Activated CD8-positive, alpha-beta memory T cell treated with anti-CD3 and anti-CD28 coated beads, Interleukin-2, amount 10 ng/mL, durations not matched to agents 7 days and 5 days (primary cell): ENCODE data around the gene PPP2CA. TPM values are rescaled to one million over a fixed set of nuclear protein-coding genes. Genes with fewer than 3 reads are reported as not detected.
A peak's percentile ranks its signal among the peaks of the same experiment; 100 is the strongest.
"Not testable (repeated sequence)": the region's sequence is repeated elsewhere in the genome, so short reads cannot be mapped to it uniquely, and the experiment has no call there.

Experiments
- ATAC-seq: fragments of 150-1000 bp; cut with Tn5 transposase; one replicate; pipeline ENCODE4 v1.10.0; 2021; ENCODE audit warnings: moderate library complexity
- CTCF ChIA-PET: fragments of 350-600 bp; sonication (Branson Sonifier 250); formaldehyde crosslinking; loops from one replicate; lab custom pipeline; 2021; ENCODE audit warnings: antibody characterized with exemption; lab: Charles Lee
- DNase-seq: peaks from one replicate; pipeline ENCODE4 v3.0.0-alpha.2; 2020
- H3K27ac Mint-ChIP-seq: one replicate; pipeline ENCODE4 v1.8.0; 2021; ENCODE audit warnings: mild to moderate bottlenecking, mixed read lengths
- H3K27me3 Mint-ChIP-seq: one replicate; pipeline ENCODE4 v1.8.0; 2021; ENCODE audit warnings: mixed read lengths
- H3K36me3 Mint-ChIP-seq: one replicate; pipeline ENCODE4 v1.8.0; 2021; ENCODE audit warnings: mild to moderate bottlenecking, mixed read lengths
- H3K4me1 Mint-ChIP-seq: one replicate; pipeline ENCODE4 v1.8.0; 2021; ENCODE audit warnings: mixed read lengths
- H3K4me3 Mint-ChIP-seq: one replicate; pipeline ENCODE4 v1.8.0; 2021; ENCODE audit warnings: mild to moderate bottlenecking, moderate library complexity, mixed read lengths
- H3K9me3 Mint-ChIP-seq: one replicate; pipeline ENCODE4 v1.8.0; 2022; ENCODE audit warnings: low read depth, mixed read lengths
- total RNA-seq, 2 experiments: library from RNA; stranded (reverse); gene quantifications; one replicate each; pipeline ENCODE4 v1.2.3, GENCODE V29; 2021

Gene PPP2CA
- total RNA-seq, 2 experiments from 2014 or later = 123 to 194 TPM

DNA sequence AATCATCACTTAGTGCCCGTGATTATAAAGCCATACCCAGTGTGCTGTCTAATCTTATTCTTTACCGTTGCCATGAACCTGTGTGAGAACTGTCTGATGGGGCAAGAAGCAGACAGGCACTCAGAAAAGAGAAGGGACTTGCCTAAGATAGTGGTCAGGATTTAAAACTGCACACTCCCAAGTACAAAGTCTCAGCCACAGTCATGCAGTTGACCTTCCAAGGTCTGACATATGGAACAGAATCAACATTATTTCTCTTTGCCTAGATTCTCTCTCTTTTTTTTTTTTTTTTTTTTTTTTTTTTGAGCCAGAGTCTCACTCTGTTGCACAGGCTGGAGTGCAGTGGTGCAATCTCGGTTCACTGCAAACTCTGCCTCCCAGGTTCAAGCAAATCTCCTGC is 1.9 kb upstream of the PPP2CA start:
- Mint-ChIP-seq H3K27ac (peak overlapping the region; percentile 43), H3K9me3 (no peaks in the 10 kb centered on the region), H3K36me3 (peaks cover 23% of the 10 kb centered on the region), H3K4me1 (peaks cover 27% of the 10 kb centered on the region), H3K27me3 (no peaks in the 10 kb centered on the region), H3K4me3 (peak overlapping the region; percentile 96)
- CTCF ChIA-PET = interaction anchor here (1.0 kb wide), 1 partner anchor 120 kb away, joined by 3 read pairs; no protein-coding TSS in a partner anchor
- ATAC-seq (no peak), DNase-seq (no peak)

DNA sequence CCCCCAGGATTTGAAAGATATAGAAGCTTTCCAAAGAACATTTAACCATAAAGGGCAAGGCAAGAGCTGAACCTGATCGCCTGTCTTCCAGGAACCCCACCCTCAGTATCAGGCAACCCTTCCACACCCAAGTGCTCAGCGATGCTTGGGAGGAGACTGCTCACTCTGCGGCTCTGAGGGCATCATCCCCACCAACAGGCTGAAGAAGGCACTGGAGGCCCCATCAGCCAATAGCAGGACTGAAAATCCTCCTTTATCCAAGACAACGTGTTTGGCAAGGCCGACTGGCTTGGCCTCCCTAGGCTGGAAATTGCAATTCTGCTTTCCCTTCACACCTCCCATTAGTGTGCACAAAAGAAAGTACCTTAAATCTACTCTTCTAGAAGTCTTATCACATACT is 1.4 kb upstream of the PPP2CA start:
- CTCF ChIA-PET = interaction anchor here (1.0 to 1.9 kb wide), 3 partner anchors 26 to 187 kb away, joined by 3 to 7 read pairs (median 5); no protein-coding TSS in a partner anchor
- H3K27me3 Mint-ChIP-seq = no peaks in the 10 kb centered on the region

DNA sequence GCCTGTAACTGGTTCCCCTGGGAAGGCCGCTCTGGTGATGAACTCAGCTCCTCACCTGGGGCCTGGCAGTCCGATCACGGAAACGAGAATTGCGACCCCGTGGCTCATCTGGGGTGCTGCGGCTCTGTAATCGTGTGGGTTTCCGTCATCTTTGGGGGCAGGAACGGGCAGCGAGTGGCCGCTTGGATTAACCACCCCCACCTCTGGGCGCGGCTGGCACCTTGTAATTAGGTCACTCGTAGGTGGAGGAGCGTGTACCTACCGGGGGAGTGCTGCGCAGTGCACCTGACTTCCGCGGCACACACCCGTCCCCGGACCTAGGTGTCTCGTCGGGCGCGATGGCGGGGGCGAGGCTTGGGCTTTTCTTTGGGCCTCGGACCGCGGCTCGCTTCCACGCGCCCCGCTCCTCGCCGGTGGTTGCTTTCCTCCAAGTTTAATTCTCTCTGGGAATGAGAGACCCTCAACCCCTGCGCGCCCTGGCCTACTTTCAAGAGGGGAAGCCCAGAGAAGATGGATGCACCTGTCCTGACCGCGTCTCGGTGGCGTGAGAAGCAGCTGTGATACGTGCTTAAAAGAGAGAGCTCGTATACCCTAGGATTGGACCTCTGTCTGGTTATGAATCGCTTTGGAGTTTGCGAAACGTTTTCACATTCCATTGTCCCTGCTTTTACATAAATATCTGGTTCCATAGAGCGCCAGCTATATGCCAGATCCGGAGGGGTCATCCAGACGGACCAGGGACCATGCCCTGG is 744 bp upstream of the PPP2CA start:
- Mint-ChIP-seq H3K4me3 (peak overlapping the region; percentile 96), H3K4me1 (peaks cover 37% of the 10 kb centered on the region), H3K36me3 (peaks cover 28% of the 10 kb centered on the region), H3K9me3 (no peaks in the 10 kb centered on the region), H3K27ac (peak overlapping the region; percentile 98), H3K27me3 (no peaks in the 10 kb centered on the region)
- CTCF ChIA-PET = interaction anchor here (0.8 to 2.2 kb wide), 10 partner anchors 12 to 512 kb away, joined by 3 to 9 read pairs (median 4); partner anchors contain the start of genes CAMLG, CDKN2AIPNL and VDAC1
- ATAC-seq = peak; percentile 50
- DNase-seq = no peak

More for the DNA sequence above, 1.4 kb upstream of the PPP2CA start:
- no peaks in the 10 kb centered on the region for H3K9me3 Mint-ChIP-seq
- peak overlapping the region; percentile 96 for H3K4me3 Mint-ChIP-seq
- ATAC-seq (no peak), DNase-seq (peak; percentile 42)
- peaks cover 33% of the 10 kb centered on the region for H3K4me1 Mint-ChIP-seq
- H3K36me3 Mint-ChIP-seq = peaks cover 24% of the 10 kb centered on the region
- peak overlapping the region; percentile 98 for H3K27ac Mint-ChIP-seq

DNA sequence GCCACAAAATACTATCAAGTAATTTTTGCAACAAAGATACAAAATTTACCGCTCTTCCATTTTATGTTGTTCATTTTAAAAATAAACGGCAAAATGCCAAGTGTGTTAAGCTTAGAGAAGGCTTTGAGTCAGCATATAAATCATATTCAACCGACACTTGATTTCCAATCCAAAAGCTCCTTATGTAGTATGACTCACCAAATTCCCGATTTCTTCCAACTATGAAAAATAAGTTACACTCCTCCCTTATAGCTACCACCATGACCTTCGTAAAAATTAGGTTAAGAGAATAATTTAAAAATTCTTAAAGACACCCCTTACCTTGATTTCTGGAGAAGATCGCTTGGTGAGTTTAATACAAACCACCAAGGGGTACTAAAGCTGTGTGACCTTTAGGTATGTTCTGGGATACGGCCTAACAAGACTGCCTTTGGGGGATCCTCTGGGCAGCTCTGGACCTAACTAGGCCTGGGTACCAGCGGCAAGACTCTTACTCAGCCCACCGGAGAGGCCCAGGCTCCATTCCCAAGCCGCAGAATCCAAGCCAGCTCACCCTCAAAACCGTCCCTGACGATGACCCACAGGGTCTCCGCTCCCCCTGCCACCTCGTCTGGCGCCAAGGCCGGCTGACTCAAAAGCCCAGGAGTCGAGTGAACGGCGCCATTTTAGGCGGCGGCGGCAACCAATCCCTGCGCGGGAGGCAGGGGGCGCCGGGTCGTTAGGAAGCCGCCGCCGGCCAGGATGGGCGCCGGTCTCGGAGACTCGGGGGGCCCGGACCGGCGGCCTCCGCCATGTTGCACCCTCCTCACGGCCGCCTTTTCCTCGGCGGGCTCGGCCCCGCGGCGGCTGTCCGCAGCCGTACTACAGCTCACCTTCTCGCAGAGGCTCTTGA is 739 bp downstream of the PPP2CA start:
- CTCF ChIA-PET = interaction anchor here (0.8 to 2.2 kb wide), 11 partner anchors 10 to 679 kb away, joined by 3 to 9 read pairs (median 3); partner anchors contain the start of genes CAMLG, UBE2B and VDAC1
- H3K4me1 Mint-ChIP-seq = peaks cover 48% of the 10 kb centered on the region
- DNase-seq = peak; percentile 79
- peak overlapping the region; percentile 96 for H3K4me3 Mint-ChIP-seq
- H3K36me3 Mint-ChIP-seq = peaks cover 40% of the 10 kb centered on the region
- peak overlapping the region; percentile 98 for H3K27ac Mint-ChIP-seq
- no peaks in the 10 kb centered on the region for H3K9me3 Mint-ChIP-seq
- H3K27me3 Mint-ChIP-seq = no peaks in the 10 kb centered on the region
- peak; percentile 53 for ATAC-seq

DNA sequence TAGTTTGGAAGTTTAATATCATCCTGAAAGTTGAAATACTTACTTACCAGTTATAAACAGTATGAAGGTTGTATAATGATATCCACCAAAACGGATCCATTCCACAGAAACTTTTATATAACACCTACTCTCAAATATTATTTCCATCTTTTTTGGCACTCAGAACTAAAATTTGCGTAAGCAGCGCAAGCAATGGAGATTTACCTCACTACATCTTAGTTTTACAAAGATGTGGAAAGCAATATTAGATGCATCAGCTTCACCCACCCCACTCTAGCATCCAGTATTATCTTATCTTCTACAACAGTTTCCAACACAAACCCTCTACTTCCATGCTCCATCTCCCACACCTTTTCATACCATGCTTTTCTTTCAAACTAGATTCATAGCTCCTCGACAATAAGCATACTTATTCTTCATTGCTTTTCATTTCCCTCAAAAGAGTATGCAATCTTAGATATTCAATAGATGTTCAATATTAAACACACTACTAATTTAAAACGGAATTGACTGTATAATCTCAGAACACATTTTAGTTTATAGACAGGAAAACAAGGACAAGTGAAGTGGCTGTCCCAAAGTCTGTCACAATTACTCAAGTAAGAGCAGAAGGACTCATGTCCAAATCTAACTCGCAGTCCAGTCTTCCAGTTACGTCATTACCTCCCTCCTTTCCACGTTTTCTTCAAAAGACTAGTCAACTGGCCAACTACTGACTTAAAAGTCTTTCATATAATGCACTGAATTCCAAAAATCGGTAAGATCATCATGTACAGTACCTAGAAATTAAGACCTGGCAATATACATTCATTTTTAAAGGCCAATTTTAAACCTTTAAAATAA is 2.2 kb downstream of the PPP2CA start:
- Mint-ChIP-seq H3K4me3 (peak overlapping the region; percentile 96), H3K4me1 (peaks cover 59% of the 10 kb centered on the region), H3K9me3 (no peaks in the 10 kb centered on the region), H3K27ac (peak overlapping the region; percentile 98), H3K36me3 (peaks cover 48% of the 10 kb centered on the region), H3K27me3 (no peaks in the 10 kb centered on the region)
- CTCF ChIA-PET = interaction anchor here (0.9 kb wide), 1 partner anchor 364 kb away, joined by 3 read pairs; no protein-coding TSS in a partner anchor
- DNase-seq = no peak
- no peak for ATAC-seq

DNA sequence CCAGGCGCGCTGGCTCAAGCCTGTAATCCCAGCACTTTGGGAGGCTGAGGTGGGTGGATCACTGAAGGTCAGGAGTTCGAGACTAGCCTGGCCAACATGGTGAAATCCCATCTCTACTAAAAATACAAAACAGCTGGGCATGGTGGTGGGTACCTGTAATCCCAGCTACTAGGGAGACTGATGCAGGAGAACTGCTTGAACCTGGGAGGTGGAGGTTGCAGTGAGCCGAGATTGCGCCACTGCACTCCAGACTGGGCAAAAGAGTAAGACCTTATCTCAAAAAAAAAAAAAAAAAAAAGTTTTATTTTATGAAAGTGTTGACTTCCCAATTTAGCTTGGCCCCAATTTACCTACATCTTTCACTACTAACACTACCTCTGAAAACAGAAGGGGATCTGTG is 4.2 kb downstream of the PPP2CA start:
- H3K9me3 Mint-ChIP-seq, ATAC-seq, DNase-seq, H3K27ac Mint-ChIP-seq, H3K27me3 Mint-ChIP-seq, H3K4me3 Mint-ChIP-seq: not testable (repeated sequence)
- Mint-ChIP-seq H3K4me1 (peaks cover 52% of the 10 kb centered on the region), H3K36me3 (peaks cover 51% of the 10 kb centered on the region)
- CTCF ChIA-PET = interaction anchor here (0.6 to 1.8 kb wide), 4 partner anchors 13 to 1260 kb away, joined by 3 to 4 read pairs (median 3); no protein-coding TSS in a partner anchor

DNA sequence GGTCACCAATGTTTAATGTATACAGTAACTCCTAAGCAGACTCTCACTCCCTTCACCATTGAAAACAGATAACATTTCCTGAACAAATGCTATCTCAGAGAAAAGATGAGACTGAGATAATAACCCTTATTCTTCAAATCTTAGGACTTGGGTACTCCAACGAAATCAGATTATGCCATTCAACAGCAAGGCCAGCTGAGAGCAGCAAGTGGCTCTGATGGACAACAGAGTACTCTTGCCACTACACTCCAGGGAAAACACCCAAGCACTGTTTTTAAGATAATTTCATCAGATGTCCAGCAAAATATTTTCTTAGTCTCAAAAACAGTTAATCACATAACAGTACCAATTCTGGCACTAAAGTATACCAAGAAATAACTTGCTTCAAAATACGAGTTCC is 10.1 kb downstream of the PPP2CA start:
- Mint-ChIP-seq H3K27ac (no peak overlapping the region), H3K27me3 (no peaks in the 10 kb centered on the region), H3K9me3 (no peaks in the 10 kb centered on the region), H3K4me3 (no peak overlapping the region), H3K36me3 (peaks cover 28% of the 10 kb centered on the region), H3K4me1 (peaks cover 39% of the 10 kb centered on the region)
- CTCF ChIA-PET = interaction anchor here (2.1 kb wide), 1 partner anchor 10 kb away, joined by 9 read pairs; the partner anchor contains the start of gene PPP2CA
- ATAC-seq = no peak
- DNase-seq = no peak

DNA sequence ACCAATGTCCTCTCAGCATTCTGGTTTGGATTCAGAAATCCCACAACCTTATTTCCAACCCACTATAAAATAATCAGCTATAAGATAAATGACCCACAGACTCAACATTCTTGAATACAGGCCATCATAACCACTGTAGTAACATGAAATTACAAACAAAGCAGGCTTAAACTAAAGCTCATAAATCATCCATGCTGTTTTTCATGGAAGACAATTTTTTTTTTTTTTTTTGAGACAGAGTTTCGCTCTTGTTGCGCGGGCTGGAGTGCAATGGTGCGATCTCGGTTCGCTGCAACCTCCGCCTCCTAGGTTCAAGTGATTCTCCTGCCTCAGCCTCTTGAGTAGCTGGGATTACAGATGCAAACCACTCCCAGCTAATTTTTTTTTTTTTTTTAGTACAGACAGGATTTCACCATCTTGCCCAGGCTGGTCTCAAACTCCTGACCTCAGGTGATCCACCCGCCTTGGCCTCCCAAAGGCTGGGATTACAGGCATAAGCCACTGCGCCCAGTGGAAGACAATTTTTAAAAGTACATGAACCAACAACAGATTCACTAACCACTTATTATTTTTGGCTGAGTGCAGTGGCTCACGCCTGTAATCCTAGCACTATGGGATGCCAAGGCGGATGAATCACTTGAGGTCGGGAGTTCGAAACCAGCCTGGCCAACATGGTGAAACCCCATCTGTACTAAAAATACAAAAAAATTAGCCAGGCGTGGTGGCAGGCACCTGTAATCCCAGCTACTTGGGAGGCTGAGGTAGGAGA is 14.4 kb downstream of the PPP2CA start:
- ATAC-seq, H3K27ac Mint-ChIP-seq, H3K36me3 Mint-ChIP-seq, H3K4me3 Mint-ChIP-seq, H3K9me3 Mint-ChIP-seq, DNase-seq, H3K27me3 Mint-ChIP-seq: not testable (repeated sequence)
- CTCF ChIA-PET = interaction anchor here (0.7 to 2.0 kb wide), 3 partner anchors 27 to 270 kb away, joined by 3 to 6 read pairs (median 3); no protein-coding TSS in a partner anchor
- peaks cover 21% of the 10 kb centered on the region for H3K4me1 Mint-ChIP-seq

DNA sequence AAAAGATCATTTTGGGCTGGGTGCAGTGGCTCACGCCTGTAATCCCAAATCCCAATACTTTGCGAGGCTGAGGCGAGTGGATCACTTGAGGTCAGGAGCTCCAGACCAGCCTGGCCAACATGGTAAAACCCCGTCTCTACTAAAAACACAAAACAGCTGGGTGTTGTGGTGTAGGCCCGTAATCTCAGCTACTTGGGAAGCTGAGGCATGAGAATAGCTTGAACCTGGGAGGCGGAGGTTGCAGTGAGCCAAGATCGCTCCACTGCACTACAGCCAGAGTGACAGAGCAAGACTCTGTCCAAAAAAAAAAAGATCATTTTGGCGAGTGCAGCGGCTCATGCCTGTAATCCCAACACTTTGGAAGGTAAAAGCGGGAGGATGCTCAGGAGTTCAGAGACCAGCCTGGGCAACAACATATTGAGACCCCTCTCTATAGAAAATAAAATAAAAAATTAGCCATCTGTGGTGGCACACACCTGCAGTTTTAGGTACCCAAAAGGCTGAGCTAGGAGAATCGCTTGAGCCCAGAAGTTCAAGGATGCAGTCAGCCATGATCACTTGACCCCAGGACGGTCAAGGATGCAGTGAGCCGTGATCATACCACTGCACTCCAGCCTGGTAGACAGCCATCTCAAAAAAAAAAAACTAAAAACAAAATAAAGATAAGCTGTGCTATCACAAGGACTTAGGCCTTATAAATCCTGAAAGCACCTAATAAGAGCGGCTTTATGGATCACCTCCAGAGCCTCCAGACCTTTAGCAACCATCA is 16.2 kb downstream of the PPP2CA start:
- H3K4me1 Mint-ChIP-seq = peaks cover 17% of the 10 kb centered on the region
- H3K27ac Mint-ChIP-seq = no peak overlapping the region
- no peaks in the 10 kb centered on the region for H3K27me3 Mint-ChIP-seq
- ATAC-seq (no peak), DNase-seq (no peak)
- H3K4me3 Mint-ChIP-seq = no peak overlapping the region
- CTCF ChIA-PET = interaction anchor here (0.5 to 2.0 kb wide), 5 partner anchors 12 to 378 kb away, joined by 3 to 7 read pairs (median 4); partner anchors contain the start of gene PPP2CA
- H3K36me3 Mint-ChIP-seq = peaks cover 11% of the 10 kb centered on the region
- no peaks in the 10 kb centered on the region for H3K9me3 Mint-ChIP-seq

DNA sequence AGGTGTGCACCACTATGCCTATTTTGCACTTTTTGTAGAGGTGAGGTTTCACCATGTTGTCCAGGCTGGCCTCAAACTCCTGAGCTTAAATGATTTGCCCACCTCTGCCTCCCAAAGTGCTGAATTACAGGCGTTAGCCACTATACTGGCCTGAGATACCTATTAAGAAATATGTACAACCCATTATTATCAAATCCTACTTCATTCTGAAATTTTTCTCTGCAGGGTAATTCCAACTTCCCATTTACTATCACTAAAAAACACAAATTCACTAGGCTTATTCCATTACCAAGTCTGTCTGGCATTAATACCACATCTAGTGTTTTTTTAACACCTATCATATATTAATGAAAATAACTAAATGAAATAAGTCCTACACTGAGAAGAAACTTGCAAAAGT is 18.2 kb downstream of the PPP2CA start:
- Mint-ChIP-seq H3K9me3 (no peaks in the 10 kb centered on the region), H3K27ac (no peak overlapping the region), H3K4me3 (no peak overlapping the region), H3K27me3 (no peaks in the 10 kb centered on the region), H3K4me1 (peaks cover 13% of the 10 kb centered on the region), H3K36me3 (peaks cover 21% of the 10 kb centered on the region)
- ATAC-seq (no peak), DNase-seq (no peak)
- CTCF ChIA-PET = no interaction called here

DNA sequence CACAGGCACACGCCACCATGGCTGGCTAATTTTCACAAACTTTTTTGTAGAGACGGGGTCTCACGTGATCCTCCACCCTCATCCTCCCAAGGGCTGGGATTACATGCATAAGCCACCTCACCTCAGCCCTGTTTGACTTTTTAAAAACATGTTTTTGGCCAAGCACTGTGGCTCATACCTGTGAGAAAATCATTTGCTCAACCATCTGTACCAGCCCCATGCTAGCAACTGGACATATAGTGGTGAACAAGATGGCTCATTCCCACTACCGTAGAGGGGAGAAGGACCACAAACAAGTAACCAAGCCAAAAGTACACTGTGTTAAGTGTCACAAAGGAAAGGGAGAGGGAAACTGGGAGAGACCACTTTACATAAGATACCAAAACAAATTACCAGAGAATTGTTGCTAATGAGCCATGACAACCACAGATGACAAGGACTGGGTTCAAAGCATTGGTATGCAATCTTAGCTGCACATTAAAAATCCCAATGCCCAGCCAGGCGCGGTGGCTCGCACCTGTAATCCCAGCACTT is 19.2 kb downstream of the PPP2CA start:
- Mint-ChIP-seq H3K36me3 (peaks cover 25% of the 10 kb centered on the region), H3K27ac (peak overlapping the region; percentile 10), H3K4me1 (peaks cover 9% of the 10 kb centered on the region), H3K27me3 (no peaks in the 10 kb centered on the region), H3K9me3 (no peaks in the 10 kb centered on the region), H3K4me3 (no peak overlapping the region)
- DNase-seq (no peak), ATAC-seq (peak; percentile 12)
- CTCF ChIA-PET = interaction anchor here (0.7 kb wide), 1 partner anchor 205 kb away, joined by 3 read pairs; the partner anchor contains the start of gene CDKN2AIPNL
